Endodermal cell (in vitro differentiated cells): ENCODE data around the gene CPA4. TPM values are rescaled to one million over a fixed set of nuclear protein-coding genes. Genes with fewer than 3 reads are reported as not detected.
A peak's percentile ranks its signal among the peaks of the same experiment; 100 is the strongest.

ENCODE experiments used
- DNase-seq: peaks from one replicate; pipeline ENCODE4 v3.0.0-alpha.2; 2017
- H3K27ac ChIP-seq: 2 replicates; pipeline ENCODE4 v1.5.1; 2013; ENCODE audit warnings: mild to moderate bottlenecking, low read depth, low read length, moderate library complexity
- H3K27me3 ChIP-seq: 2 replicates; pipeline ENCODE4 v1.6.1; 2013; ENCODE audit warnings: mild to moderate bottlenecking, low read length, moderate library complexity; ENCODE audit not compliant: insufficient read depth, control insufficient read depth, poor library complexity, severe bottlenecking
- H3K36me3 ChIP-seq: 2 replicates; pipeline ENCODE4 v1.7.0; 2013; ENCODE audit warnings: mild to moderate bottlenecking, low read length, moderate library complexity; ENCODE audit not compliant: control insufficient read depth, insufficient read depth
- H3K4me1 ChIP-seq: one replicate; pipeline ENCODE4 v1.7.0; 2013; ENCODE audit warnings: low read length; ENCODE audit not compliant: control insufficient read depth, insufficient read depth
- H3K4me3 ChIP-seq: 2 replicates; pipeline ENCODE4 v1.5.1; 2013; ENCODE audit warnings: mild to moderate bottlenecking, low read length, moderate library complexity
- H3K9ac ChIP-seq: 2 replicates; pipeline ENCODE4 v1.6.1; 2013; ENCODE audit warnings: mild to moderate bottlenecking, low read length, moderate library complexity; ENCODE audit not compliant: poor library complexity, severe bottlenecking; ENCODE audit errors: extremely low read depth
- H3K9me3 ChIP-seq: 2 replicates; pipeline ENCODE4 v1.6.1; 2013; ENCODE audit warnings: mild to moderate bottlenecking, low read length, moderate library complexity; ENCODE audit not compliant: control insufficient read depth
- H3K27ac Mint-ChIP-seq: 2 replicates; pipeline ENCODE4 v1.8.0; 2020; ENCODE audit warnings: mixed read lengths
- H3K27me3 Mint-ChIP-seq: 2 replicates; pipeline ENCODE4 v1.8.0; 2021; ENCODE audit warnings: mild to moderate bottlenecking, mixed read lengths; ENCODE audit not compliant: insufficient read depth
- H3K36me3 Mint-ChIP-seq: 2 replicates; pipeline ENCODE4 v1.8.0; 2020; ENCODE audit warnings: low read depth, mixed read lengths
- H3K4me1 Mint-ChIP-seq: 2 replicates; pipeline ENCODE4 v1.8.0; 2020; ENCODE audit warnings: mixed read lengths
- H3K4me3 Mint-ChIP-seq: 2 replicates; pipeline ENCODE4 v1.8.0; 2020; ENCODE audit warnings: mild to moderate bottlenecking, moderate library complexity, mixed read lengths
- H3K9me3 Mint-ChIP-seq: 2 replicates; pipeline ENCODE4 v1.8.0; 2020; ENCODE audit warnings: mild to moderate bottlenecking, mixed read lengths
- WGBS, 2 experiments: methylation state at CpG; one replicate each; pipeline versions ENCODE4 v1.1.5 to v1.1.7; 2013; ENCODE audit warnings: missing lambda C conversion rate in 2 of 2, mixed read lengths in 1 of 2; ENCODE audit not compliant: insufficient coverage in 1 of 2, insufficient read length in 1 of 2; 5-methylcytosine and 5-hydroxymethylcytosine counted together
- total RNA-seq, 2 donors: library from RNA; stranded (reverse); fragmentation: NEBNext Ultra II Directional in 1 of 2; extraction: Animal tissue kit (Norgen Biotek cat#: 25700) in 1 of 2; gene quantifications; 2 replicates in 1 of 2; 3 replicates in 1 of 2; pipeline ENCODE4 v1.2.1, GENCODE V29; 2021
- TF ChIP-seq, protein P1 (sequence below): fragments of 200-600 bp; sonication (generic); conservative IDR thresholded peaks from 2 replicates; pipeline ENCODE4 v1.5.0; 2021; ENCODE audit warnings: antibody characterized with exemption, mild to moderate bottlenecking

The CPA4 gene
- total RNA-seq, 2 donors from 2014 or later, result not detected

GRCh38 chr7:130275826-130276297 lies 17.1 kb upstream of the CPA4 start:
- WGBS, 2 experiments, result 98% methylated on average over 5 of the region's 5 CpGs
- H3K36me3 ChIP-seq, result no peaks in the 10 kb centered on the region
- DNase-seq, result no peak
- peaks cover 11% of the 10 kb centered on the region for H3K4me1 ChIP-seq
- H3K9me3 Mint-ChIP-seq, result no peaks in the 10 kb centered on the region
- H3K9ac ChIP-seq, result no peak overlapping the region
- H3K9me3 ChIP-seq, result no peaks in the 10 kb centered on the region
- no peak overlapping the region for H3K4me3 Mint-ChIP-seq
- TF ChIP-seq, protein P1, sequence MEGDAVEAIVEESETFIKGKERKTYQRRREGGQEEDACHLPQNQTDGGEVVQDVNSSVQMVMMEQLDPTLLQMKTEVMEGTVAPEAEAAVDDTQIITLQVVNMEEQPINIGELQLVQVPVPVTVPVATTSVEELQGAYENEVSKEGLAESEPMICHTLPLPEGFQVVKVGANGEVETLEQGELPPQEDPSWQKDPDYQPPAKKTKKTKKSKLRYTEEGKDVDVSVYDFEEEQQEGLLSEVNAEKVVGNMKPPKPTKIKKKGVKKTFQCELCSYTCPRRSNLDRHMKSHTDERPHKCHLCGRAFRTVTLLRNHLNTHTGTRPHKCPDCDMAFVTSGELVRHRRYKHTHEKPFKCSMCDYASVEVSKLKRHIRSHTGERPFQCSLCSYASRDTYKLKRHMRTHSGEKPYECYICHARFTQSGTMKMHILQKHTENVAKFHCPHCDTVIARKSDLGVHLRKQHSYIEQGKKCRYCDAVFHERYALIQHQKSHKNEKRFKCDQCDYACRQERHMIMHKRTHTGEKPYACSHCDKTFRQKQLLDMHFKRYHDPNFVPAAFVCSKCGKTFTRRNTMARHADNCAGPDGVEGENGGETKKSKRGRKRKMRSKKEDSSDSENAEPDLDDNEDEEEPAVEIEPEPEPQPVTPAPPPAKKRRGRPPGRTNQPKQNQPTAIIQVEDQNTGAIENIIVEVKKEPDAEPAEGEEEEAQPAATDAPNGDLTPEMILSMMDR, result no peak
- H3K27ac Mint-ChIP-seq, result no peak overlapping the region
- H3K27me3 ChIP-seq, result no peaks in the 10 kb centered on the region
- H3K4me3 ChIP-seq, result no peak overlapping the region
- no peaks in the 10 kb centered on the region for H3K36me3 Mint-ChIP-seq
- H3K4me1 Mint-ChIP-seq, result peaks cover 40% of the 10 kb centered on the region
- H3K27me3 Mint-ChIP-seq, result peaks cover 2% of the 10 kb centered on the region
- H3K27ac ChIP-seq, result no peak overlapping the region

GRCh38 chr7:130276796-130277762 lies 15.9 kb upstream of the CPA4 start:
- DNase-seq, result no peak
- Histone ChIP-seq H3K9ac (no peak overlapping the region), H3K27me3 (no peaks in the 10 kb centered on the region), H3K36me3 (no peaks in the 10 kb centered on the region), H3K27ac (no peak overlapping the region), H3K9me3 (no peaks in the 10 kb centered on the region), H3K4me3 (no peak overlapping the region), H3K4me1 (peaks cover 11% of the 10 kb centered on the region)
- TF ChIP-seq, protein P1, result no peak
- Mint-ChIP-seq H3K36me3 (no peaks in the 10 kb centered on the region), H3K27me3 (peaks cover 2% of the 10 kb centered on the region), H3K4me3 (no peak overlapping the region), H3K4me1 (peaks cover 34% of the 10 kb centered on the region), H3K9me3 (no peaks in the 10 kb centered on the region), H3K27ac (no peak overlapping the region)
- WGBS, 2 experiments, result 98% methylated on average over 8 to 10 of the region's 10 CpGs

- Histone ChIP-seq H3K9me3 (no peaks in the 10 kb centered on the region), H3K36me3 (no peaks in the 10 kb centered on the region), H3K27ac (no peak overlapping the region), H3K9ac (no peak overlapping the region), H3K4me1 (peaks cover 4% of the 10 kb centered on the region), H3K4me3 (no peak overlapping the region), H3K27me3 (no peaks in the 10 kb centered on the region)
- peaks cover 24% of the 10 kb centered on the region for H3K4me1 Mint-ChIP-seq
- H3K4me3 Mint-ChIP-seq, result no peak overlapping the region
- no peaks in the 10 kb centered on the region for H3K36me3 Mint-ChIP-seq
- H3K27ac Mint-ChIP-seq, result no peak overlapping the region
- H3K9me3 Mint-ChIP-seq, result no peaks in the 10 kb centered on the region
- TF ChIP-seq, protein P1, result peak; percentile 85
- peak; percentile 87 for DNase-seq
- WGBS, 2 experiments, result 80 to 100% methylated on average over 5 to 15 of the region's 15 CpGs
- peaks cover 2% of the 10 kb centered on the region for H3K27me3 Mint-ChIP-seq
These were observed 15.0 kb upstream of the CPA4 start for GRCh38 chr7:130277763-130278643.
